HG03442 (cell line): ENCODE results near the gene LCN1.
"Not testable (repeated sequence)": the region's sequence is repeated elsewhere in the genome, so short reads cannot be mapped to it uniquely, and the experiment has no call there.

Source experiments
- ATAC-seq: cut with Tn5 transposase; IDR thresholded peaks from one replicate; pipeline ENCODE4 v1.9.1; 2021; ENCODE audit warnings: mild to moderate bottlenecking, moderate library complexity; ENCODE audit not compliant: unreplicated experiment

LCN1 gene

DNA sequence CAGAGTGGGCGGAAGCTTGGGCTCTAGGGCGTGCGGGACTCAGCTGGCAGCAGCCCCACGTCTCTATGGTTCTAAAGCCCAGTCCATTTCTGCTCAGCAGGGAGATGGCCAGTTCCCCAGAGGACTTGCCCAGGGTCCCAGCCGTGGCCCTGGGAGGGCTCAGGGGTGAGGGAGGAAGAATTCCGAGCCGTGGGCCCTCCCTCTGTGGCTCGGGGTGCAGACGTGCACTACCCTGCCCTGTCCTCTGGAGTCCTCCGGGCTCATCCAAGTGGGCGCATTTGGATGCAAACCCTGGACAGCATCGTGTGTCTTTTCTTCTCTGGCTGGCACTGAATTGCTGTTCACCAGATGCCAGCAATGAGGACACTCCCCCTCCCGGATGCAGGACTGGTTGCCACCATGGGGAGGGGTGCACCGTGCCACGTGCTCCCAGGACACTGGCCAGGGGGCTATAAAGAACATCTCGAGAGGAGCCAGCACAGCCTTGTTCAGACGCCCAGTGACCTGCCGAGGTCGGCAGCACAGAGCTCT is 24.5 kb downstream of the LCN1 start, which contains the start of gene OBP2A:
Gene OBP2A, plus strand, starts transcription at position 481 of the 531 bp plus-strand sequence. CDS start 55 bp downstream, outside the sequence.
- ATAC-seq: not testable (repeated sequence)

DNA sequence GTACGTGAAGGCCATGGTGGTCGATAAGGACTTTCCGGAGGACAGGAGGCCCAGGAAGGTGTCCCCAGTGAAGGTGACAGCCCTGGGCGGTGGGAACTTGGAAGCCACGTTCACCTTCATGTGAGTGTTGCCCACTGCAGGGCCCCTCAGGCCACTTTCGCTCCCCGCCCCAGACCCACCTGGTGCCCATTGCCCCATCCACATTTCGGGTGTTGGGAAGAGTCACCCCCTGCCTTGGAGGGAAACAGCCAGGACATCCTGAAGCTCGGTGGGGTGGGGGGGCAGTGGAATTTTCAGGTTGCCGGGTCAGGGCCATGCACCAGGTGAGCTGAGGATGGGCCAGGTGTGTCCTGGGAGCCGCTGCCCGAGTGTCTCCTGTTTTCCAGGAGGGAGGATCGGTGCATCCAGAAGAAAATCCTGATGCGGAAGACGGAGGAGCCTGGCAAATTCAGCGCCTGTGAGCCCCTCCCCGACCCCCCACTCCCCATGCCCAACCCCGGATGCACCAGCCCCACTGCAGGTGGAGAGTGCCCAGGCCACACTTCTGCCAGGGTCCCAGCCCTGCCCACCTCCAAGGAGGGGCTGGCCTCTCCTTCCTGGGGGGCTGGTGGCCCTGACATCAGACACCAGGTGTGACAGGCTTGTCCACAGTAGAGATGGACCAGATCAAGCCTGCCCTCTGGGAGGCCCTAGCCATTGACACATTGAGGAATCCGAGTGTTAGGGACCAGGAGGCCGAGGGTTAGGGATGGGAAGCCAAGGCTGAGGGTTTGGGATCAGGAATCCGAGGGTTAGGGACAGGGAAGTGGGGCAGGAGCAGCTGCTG is 25.8 kb downstream of the LCN1 start:
- not testable (repeated sequence) for ATAC-seq

DNA sequence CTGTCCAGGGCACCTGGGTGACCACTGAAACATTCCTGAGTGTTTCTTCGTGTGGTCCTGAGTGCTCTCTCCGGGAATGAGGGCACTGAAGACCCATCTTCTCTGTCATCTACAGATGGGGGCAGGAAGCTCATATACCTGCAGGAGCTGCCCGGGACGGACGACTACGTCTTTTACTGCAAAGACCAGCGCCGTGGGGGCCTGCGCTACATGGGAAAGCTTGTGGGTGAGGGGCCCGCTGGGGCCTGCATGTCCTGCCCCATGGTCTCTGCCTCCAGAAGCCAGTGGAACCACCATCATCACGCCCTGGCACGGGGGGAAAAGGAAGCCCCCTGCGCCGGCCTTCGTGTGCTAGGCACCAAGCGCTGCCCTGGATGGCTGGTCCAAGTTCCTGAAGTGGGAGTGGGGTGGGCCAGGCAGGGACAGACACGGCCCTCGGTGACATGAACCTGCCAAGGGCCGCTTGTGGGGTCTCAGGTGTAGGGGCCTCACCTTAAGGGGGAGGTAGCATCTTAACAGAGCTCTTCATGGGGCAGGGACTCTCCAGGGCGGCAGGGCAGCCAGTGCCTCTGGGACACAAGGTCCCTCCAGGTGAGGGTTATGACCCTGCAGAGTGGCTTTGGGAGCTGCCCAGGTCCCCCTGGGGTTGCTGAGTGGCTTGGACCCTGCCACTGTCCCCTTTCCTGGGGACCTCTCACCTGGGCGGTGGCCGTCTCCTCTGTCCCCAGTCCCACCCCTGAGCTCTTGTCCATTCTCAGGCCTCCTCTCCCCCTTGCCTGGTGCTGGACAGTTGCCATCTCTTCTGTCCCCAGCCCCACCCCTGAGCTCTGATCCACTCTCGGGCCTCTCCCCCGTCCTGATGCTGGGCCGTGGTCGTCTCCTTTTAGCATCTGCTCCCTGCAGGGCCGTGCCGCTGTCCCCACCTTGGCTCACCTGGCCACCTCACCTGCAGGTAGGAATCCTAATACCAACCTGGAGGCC is 26.8 kb downstream of the LCN1 start:
- no peak for ATAC-seq

GRCh38 chr9:135549478-135550343 is 28.5 kb downstream of the LCN1 start:
- not testable (repeated sequence) for ATAC-seq

DNA sequence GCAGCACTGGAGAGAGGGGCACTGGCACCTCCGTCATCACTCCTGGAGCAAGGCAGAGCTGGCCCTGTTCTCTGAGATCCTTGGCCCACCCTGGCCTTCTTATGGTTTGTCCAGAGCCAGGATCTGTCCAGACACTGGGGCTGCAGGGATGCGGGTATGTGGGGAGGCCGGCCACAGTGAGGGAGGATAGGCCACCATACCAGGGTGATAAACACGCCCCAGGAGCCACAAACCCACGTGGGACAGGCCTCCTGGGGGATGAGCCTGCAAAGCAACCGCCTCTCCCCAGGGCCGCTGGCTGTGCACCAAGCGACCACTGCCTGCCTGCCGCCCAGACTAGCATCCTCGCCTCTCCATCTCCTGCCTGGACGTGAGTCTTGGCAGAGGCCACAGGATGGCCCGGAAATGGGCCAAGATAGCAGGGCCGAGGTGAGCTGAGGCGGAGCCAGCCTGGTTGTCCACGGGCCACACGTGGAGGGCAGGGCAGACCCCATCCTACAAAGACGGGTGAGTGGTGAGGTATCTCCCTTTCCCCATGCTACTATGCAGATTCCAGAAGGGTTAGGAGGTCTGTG is 29.2 kb downstream of the LCN1 start:
- no peak for ATAC-seq

GRCh38 chr9:135551031-135551430 is 29.8 kb downstream of the LCN1 start:
- ATAC-seq: no peak

DNA sequence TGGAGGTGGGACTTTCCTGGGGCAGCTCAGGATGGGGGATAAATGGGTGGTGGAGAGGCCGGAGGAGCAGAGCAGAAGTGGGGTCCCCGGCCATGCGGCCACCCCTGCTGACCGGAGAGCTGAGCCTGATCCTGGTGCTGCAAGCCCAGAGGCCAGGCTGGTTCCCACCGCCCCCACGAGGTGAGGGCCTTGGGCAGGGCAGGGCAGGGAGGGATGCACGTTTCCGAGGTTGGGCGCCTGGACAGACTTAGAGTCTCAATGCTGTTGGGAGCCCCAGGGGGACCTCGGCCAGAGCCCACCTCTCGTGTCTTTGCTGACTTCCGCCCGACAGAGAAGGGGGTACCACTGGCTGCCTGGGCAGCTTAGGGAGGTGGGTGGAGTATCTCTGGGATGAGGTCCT is 30.2 kb downstream of the LCN1 start:
- no peak for ATAC-seq

DNA sequence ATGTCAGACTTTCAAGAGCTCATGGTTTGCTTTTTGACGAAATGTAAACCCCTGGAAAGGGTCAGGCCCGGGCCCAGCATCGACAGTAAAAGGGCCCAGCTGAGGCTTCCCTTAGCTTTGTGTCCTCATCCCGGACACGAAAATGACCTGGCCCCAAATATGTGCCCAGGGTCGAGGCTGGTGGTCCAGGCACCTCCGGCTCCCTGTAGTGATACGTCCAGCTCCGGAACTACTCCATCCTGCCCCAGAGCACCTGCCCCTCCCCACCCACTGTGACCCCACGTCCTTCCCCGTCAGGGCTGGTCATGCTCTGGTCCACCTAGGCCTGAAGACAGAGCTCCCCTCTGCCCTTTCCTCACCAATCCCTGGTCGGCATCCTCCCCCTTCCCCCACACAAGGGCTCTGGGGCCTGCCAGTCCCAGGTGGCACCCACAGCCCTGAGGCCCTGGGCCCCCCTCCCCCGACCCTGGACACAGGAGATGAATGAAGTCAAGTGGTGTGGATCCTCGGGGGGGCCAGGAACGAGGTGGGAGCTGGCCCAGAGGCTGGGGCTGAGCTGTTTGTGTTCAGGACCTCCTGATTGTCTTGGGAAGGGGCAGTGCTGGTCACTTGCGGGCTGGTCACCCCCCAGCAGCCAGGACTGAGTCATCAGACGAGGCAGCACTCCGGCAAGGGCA is 30.9 kb downstream of the LCN1 start:
- ATAC-seq: no peak

- ATAC-seq: no peak
These were observed 31.5 kb downstream of the LCN1 start for GRCh38 chr9:135552698-135553171.

DNA sequence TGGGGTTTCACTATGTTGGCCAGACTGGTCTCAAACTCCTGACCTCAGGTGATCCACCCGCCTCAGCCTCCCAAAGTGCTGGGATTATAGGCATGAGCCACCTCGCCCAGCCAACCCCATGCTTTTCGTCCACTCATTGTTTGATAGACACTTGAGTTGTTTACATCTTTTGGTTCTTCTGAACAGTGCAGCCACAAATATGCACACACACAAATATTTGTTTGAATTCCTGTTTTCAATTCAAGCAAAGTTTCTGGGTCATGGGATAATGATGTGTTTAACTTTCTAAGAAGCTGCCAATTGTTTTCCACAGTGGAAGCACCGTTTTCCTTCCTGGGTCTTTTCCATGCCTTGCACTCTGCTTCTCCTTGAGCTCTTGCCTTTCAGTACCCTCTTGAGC is 33.5 kb downstream of the LCN1 start:
- ATAC-seq: no peak

- ATAC-seq: no peak
These were observed 34.0 kb downstream of the LCN1 start for GRCh38 chr9:135555203-135555602.

GRCh38 chr9:135555910-135556309 is 34.7 kb downstream of the LCN1 start:
- no peak for ATAC-seq

DNA sequence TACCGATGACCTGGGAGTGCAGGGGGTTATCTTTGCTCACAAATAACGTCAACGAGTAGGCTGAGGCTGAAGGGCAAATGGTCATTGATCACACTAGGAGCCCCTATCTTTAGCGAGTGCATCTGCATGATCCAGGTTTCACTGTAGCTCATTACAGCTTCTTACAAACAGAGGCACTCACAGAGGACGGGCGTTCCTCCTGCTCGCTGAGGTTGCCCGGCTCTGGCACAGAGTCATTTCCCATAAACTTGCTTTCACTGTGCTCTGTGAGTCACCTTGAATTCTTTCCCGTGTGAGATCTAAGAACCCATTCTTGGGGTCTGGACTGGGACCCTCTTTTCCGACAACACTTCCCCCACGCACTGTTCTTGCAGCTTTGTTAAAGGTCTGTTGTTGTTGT is 38.4 kb downstream of the LCN1 start:
- no peak for ATAC-seq

GRCh38 chr9:135561391-135562234 is 40.4 kb downstream of the LCN1 start, which contains the start of gene PAEP:
TSS of gene PAEP (plus strand) at chr9:135561756.
- no peak for ATAC-seq

GRCh38 chr9:135562235-135562745 is 41.0 kb downstream of the LCN1 start:
- no peak for ATAC-seq

- ATAC-seq: no peak
These were observed 41.8 kb downstream of the LCN1 start for GRCh38 chr9:135563039-135563476.

DNA sequence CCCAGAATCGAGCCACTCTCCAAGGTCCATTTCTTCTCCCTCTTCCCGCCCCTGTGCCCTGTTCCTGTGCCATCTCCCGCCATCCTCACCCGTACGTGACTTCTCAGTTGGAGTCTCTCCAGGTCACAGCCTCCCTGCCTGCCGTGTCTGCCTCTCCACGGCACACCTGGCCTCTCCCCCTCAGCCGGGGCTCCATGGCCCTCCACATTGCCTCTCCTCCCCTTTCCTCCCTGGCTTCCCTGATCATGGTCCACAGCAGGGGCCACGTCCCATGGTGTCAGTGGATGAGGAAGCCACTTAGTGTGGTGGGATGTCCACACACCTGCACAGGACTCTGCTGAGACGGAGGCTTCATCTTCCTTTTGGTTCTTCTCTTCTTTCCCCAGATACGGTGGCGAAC is 42.6 kb downstream of the LCN1 start:
- no peak for ATAC-seq

DNA sequence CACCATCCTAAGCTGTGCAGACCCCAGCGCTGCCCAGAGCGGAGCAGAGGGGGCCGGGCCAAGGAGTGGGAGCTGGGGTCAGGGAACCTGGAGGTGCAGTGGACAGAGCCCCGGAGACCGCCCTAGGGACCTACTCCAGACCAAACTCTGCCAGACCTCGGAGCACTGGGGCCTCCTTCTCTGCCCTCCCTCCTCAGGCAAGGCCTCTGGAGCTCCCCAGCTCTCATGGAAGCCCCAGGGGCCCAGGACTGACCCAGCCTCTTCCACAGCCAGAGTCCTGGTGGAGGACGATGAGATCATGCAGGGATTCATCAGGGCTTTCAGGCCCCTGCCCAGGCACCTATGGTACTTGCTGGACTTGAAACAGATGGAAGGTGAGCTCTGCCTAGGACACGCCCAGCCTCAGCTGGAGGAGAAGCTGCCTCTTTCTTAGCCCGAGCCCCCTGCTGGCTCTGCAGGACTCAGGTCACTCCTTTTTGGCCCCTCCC is 43.9 kb downstream of the LCN1 start:
- ATAC-seq: no peak
